Uterus (tissue), 4 donors: ENCODE measurements around the gene ZG16. TPM values are rescaled to one million over a fixed set of nuclear protein-coding genes. Genes with fewer than 3 reads are reported as not detected.

Experiments used
- DNase-seq, 2 donors: peaks; one replicate each; pipeline ENCODE4 v3.0.0-alpha.2; 2019 to 2020
- H3K27ac ChIP-seq, 2 donors: fragments of 200-600 bp; sonication (generic); 1 replicate in 1 of 2; 2 replicates in 1 of 2; pipeline ENCODE4 v1.5.1; 2016 to 2018
- H3K27me3 ChIP-seq, 2 donors: fragments of 200-600 bp; sonication (generic); one replicate each; pipeline ENCODE4 v1.5.1; 2018 to 2019; ENCODE audit warnings: control low read depth in 1 of 2
- H3K36me3 ChIP-seq, 2 donors: fragments of 200-600 bp; sonication (generic); one replicate each; pipeline ENCODE4 v1.5.1; 2019; ENCODE audit warnings: control low read depth in 1 of 2
- H3K4me1 ChIP-seq, 2 donors: fragments of 200-600 bp; sonication (generic); one replicate each; pipeline ENCODE4 v1.5.1; 2018 to 2019; ENCODE audit warnings: control low read depth in 1 of 2
- H3K4me3 ChIP-seq, 2 donors: fragments of 200-600 bp; sonication (generic); 1 replicate in 1 of 2; 2 replicates in 1 of 2; pipeline ENCODE4 v1.5.1; 2018 to 2019; ENCODE audit warnings: mild to moderate bottlenecking in 1 of 2
- H3K9me3 ChIP-seq, 2 donors: fragments of 200-600 bp; sonication (generic); one replicate each; pipeline ENCODE4 v1.5.1; 2019; ENCODE audit warnings: control low read depth in 1 of 2
- POLR2A ChIP-seq, 2 donors: fragments of 450-650 bp; IDR thresholded peaks; one replicate each; pipeline ENCODE4 v1.6.1; 2016; ENCODE audit warnings: antibody characterized with exemption in 2 of 2, mild to moderate bottlenecking in 1 of 2, moderate library complexity in 1 of 2
- intact Hi-C: fragments of 100-400 bp; cut with DNase I; formaldehyde crosslinking; loops from one replicate; pipeline ENCODE4 v1.15.1; 2023; ENCODE audit warnings: low total_unique reads
- total RNA-seq, 4 donors: library from RNA; depleted of rRNA in 3 of 4; stranded (reverse); fragments of >200 nt in 3 of 4; gene quantifications; one replicate each; pipeline versions ENCODE4 v1.1.0 to v1.2.4, GENCODE V29; 2014 to 2023
- TF ChIP-seq, protein P1 (sequence below), 4 experiments: fragments of 200-600 bp in 2 of 4; fragments of 450-650 bp in 2 of 4; sonication (generic) in 2 of 4; IDR thresholded peaks; one replicate each; pipeline ENCODE4 v1.5.1; 2016 to 2019; ENCODE audit warnings: antibody characterized with exemption in 4 of 4, mild to moderate bottlenecking in 2 of 4, moderate library complexity in 1 of 4
- donor health status: DM: yes; HTN: yes; CAD: no.

The ZG16 gene
- total RNA-seq, 4 donors from 2014 or later: under 0.01 TPM; not detected in 3

DNA sequence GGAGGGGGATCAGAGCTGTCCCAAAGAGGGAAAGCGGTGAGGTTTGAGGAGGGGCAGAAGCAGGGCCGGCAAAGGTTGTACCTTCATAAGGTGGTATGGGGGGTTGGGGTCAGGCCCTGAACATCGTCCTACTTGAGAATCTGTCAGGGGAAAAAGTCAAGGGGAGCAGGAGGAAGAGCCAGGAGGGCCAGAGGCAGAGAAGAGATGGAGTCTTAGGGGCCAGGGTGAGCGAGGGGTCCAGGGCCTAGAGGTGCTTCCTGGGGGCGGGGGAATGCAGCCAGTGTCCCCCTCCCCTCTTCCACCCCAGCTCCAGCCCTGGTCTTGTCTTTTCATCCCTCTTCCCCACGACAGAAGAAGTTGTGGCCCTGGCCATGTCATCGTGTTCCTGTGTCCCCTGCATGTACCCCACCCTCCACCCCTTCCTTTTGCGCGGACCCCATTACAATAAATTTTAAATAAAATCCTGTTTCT lies 32.7 kb downstream of the ZG16 start:
- no peak for DNase-seq
- Histone ChIP-seq H3K9me3 (no peaks in the 10 kb centered on the region), H3K36me3 (no peaks in the 10 kb centered on the region), H3K27me3 (no peaks in the 10 kb centered on the region), H3K27ac (peak overlapping the region; percentile 96 to 99), H3K4me1 (peaks cover 11 to 39% of the 10 kb centered on the region in 2 donors), H3K4me3 (peak overlapping the region in 1 of 2 donors; percentile 59)
- TF ChIP-seq, protein P1, sequence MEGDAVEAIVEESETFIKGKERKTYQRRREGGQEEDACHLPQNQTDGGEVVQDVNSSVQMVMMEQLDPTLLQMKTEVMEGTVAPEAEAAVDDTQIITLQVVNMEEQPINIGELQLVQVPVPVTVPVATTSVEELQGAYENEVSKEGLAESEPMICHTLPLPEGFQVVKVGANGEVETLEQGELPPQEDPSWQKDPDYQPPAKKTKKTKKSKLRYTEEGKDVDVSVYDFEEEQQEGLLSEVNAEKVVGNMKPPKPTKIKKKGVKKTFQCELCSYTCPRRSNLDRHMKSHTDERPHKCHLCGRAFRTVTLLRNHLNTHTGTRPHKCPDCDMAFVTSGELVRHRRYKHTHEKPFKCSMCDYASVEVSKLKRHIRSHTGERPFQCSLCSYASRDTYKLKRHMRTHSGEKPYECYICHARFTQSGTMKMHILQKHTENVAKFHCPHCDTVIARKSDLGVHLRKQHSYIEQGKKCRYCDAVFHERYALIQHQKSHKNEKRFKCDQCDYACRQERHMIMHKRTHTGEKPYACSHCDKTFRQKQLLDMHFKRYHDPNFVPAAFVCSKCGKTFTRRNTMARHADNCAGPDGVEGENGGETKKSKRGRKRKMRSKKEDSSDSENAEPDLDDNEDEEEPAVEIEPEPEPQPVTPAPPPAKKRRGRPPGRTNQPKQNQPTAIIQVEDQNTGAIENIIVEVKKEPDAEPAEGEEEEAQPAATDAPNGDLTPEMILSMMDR (IDR thresholded peaks at IDR 0.05): no peak
- no peak for TF ChIP-seq POLR2A (IDR thresholded peaks at IDR 0.05)
- intact Hi-C loops: no loop called here

DNA sequence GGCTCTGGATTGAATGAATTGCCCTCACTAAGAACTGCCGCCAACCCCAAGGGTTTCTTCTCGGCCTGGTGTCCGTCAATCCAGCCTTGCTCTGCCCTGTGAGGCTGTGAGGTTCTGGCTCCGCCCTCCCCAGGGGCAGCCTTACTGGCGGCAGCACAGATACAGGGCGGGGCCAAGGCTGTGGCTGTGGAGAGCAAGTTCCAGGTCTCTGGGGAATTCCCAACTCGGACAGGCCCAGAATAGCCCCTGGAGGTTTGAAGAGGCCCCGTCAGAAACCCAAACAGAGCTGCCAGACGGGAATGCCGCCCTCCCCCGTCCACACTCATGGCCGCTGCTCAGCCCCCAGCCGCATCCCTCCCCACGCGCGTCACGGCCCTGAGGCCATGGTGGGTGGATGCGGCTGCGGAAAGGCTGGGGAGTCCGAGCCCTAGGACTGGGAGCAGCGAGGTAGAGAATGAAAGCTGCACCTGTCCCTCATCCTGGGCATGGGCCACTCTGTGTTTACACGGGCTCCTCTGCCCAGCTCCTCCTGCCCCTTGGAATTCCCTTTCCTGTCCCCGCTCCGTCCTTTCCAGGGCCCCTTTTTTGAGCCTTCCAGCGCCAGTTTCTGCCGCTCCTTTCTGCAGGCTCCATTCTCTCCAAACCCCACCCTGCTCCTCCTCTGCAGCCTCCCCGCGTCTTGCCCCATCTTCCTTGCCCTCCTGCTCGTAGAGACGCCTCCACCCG lies 33.3 kb downstream of the ZG16 start:
- intact Hi-C loops: no loop called here
- peak; percentile 34 to 39 for TF ChIP-seq POLR2A (IDR thresholded peaks at IDR 0.05)
- TF ChIP-seq, protein P1 (IDR thresholded peaks at IDR 0.05): no peak
- H3K4me1 ChIP-seq: peaks cover 11 to 39% of the 10 kb centered on the region in 2 donors
- H3K9me3 ChIP-seq: no peaks in the 10 kb centered on the region
- peak overlapping the region; percentile 59 to 66 for H3K4me3 ChIP-seq
- no peaks in the 10 kb centered on the region for H3K36me3 ChIP-seq
- peak overlapping the region; percentile 96 to 99 for H3K27ac ChIP-seq
- DNase-seq: peak; percentile 96 to 98
- no peaks in the 10 kb centered on the region for H3K27me3 ChIP-seq

DNA sequence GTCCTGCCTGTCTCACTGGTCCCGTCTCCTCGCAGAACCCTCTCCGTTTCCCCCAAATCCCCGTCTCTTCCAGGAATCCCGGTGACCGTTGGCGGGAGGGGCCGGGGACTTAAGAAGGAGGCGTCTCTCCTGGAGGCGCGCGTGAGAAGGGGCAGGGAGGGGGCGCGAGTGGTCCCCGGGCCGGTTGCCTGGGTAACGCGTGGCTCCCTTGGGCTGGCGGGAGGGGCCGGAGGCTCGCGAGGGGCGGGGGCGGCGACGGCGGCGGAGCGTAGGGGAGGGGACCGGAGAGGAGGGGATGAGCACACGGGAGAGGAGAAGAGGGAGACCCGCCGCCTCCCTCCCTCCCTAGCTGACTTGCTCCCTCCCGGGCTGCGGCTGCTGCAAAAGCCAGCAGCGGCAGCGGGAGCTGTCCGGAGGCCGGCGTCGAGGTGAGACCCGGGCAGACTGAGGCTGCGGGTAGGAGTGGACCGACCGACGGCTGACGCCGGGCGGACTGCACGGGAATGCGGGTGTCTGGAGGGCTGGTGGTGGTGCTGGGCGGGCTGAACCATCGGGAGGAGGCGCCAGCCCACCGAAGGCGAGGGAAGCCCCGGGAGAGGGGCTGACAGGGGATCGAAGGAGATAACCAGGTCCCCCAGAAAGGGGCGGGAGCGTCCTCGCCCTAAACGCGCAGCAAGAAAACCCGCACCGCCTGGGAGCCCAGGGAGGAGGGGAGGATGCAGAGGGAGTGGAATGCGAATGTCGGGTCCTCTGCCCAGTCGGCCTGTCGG lies 34.0 kb downstream of the ZG16 start, which contains the start of gene PRRT2:
PRRT2 (plus strand) TSS at position 298 of the 770 bp plus-strand sequence. CDS start 862 bp downstream, outside the sequence.
- H3K27ac ChIP-seq: peak within 1 kb of the TSS; percentile 96 to 99
- peaks cover 11 to 39% of the 10 kb centered on the region in 2 donors for H3K4me1 ChIP-seq
- peak; percentile 80 to 83 for DNase-seq
- no peaks in the 10 kb centered on the region for H3K36me3 ChIP-seq
- TF ChIP-seq, protein P1 (IDR thresholded peaks at IDR 0.05): no peak
- TF ChIP-seq POLR2A (IDR thresholded peaks at IDR 0.05): peak in 1 of 2 donors; percentile 34
- H3K4me3 ChIP-seq: peak within 1 kb of the TSS; percentile 59 to 66
- H3K27me3 ChIP-seq: no peaks in the 10 kb centered on the region
- no peaks in the 10 kb centered on the region for H3K9me3 ChIP-seq
- intact Hi-C loops: no loop called here

DNA sequence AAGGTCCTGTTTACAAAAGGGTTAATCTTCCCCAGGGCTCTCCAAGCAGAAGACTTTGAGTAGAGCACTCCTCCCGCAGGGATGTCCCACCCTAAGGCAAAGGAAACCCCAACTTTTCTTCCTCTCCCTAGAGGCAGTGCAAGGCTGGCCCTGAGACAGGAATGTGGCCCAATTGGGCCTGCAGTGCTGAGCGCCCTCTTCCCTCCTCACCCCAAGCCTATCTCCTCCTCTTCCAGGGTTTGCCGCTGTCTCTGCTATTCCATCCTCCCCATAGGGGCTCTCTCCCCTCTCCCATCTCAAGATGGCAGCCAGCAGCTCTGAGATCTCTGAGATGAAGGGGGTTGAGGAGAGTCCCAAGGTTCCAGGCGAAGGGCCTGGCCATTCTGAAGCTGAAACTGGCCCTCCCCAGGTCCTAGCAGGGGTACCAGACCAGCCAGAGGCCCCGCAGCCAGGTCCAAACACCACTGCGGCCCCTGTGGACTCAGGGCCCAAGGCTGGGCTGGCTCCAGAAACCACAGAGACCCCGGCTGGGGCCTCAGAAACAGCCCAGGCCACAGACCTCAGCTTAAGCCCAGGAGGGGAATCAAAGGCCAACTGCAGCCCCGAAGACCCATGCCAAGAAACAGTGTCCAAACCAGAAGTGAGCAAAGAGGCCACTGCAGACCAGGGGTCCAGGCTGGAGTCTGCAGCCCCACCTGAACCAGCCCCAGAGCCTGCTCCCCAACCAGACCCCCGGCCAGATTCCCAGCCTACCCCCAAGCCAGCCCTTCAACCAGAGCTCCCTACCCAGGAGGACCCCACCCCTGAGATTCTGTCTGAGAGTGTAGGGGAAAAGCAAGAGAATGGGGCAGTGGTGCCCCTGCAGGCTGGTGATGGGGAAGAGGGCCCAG lies 34.9 kb downstream of the ZG16 start:
- H3K27ac ChIP-seq: peak overlapping the region; percentile 96 to 99

More for the DNA sequence above, 34.9 kb downstream of the ZG16 start:
- Histone ChIP-seq H3K36me3 (no peaks in the 10 kb centered on the region), H3K27me3 (no peaks in the 10 kb centered on the region), H3K9me3 (no peaks in the 10 kb centered on the region), H3K4me3 (peak overlapping the region; percentile 59 to 66), H3K4me1 (peaks cover 11 to 38% of the 10 kb centered on the region in 2 donors)
- TF ChIP-seq, protein P1 (IDR thresholded peaks at IDR 0.05): no peak
- TF ChIP-seq POLR2A (IDR thresholded peaks at IDR 0.05): no peak
- no peak for DNase-seq
- intact Hi-C loops: no loop called here
